Measurements from ENCODE around the gene CMSS1. TPM values are rescaled to one million over a fixed set of nuclear protein-coding genes. Genes with fewer than 3 reads are reported as not detected.

The CMSS1 gene
- total RNA-seq, result 16.9 and 18.4 TPM in 2 replicates

GRCh38 chr3:99817437-99818240 is at the start of gene CMSS1:
TSS of gene CMSS1 (plus strand) at chr3:99817862.

GRCh38 chr3:100114413-100115030 is 296.9 kb downstream of the CMSS1 start, which contains the start of gene FILIP1L:
TSS of gene FILIP1L (minus strand) at chr3:100114501.

Small RNAs within 50 kb of the gene (small RNA-seq; reads per million reads assigned to genes)
- not detected for gene MIR3921

Other genes with a start within 250 kb of the CMSS1 start
- gene COL8A1, start 179.3 kb upstream of the CMSS1 start, total RNA-seq, result 7.7 and 21.3 TPM in 2 replicates

Measured in subcutaneous preadipocyte (primary cell).